ENCODE results near the gene NALCN.

The NALCN gene

DNA sequence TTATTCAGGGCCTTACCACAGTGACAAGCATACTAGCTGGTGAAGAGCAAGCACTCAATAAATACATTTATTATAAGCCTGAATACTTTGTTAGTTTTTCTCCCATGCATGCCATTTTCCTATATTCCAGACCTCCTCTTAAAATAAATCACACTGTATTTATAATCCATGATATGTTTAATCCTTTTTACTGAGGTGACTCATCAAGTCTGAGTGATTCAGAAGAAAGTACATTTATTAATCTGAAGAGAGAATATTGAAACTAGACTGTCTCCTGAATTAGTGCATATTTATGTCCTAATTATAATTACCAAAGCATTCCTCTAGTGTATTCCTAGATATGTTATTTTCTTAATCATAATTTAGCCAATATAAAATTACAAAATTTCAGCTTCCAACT is 323.3 kb downstream of the NALCN start:
- DNase-seq (ENCODE audit: insufficient read length) = no peak
- TF ChIP-seq TAF1 (IDR thresholded peaks at IDR 0.05; ENCODE audit: borderline replicate concordance, low read depth, low read length) = no peak
- no peak for TF ChIP-seq POLR2AphosphoS5 (IDR thresholded peaks at IDR 0.05; ENCODE audit: low read depth, low read length)
- TF ChIP-seq POLR2A (IDR thresholded peaks at IDR 0.05; ENCODE audit: low read depth, low read length) = no peak

DNA sequence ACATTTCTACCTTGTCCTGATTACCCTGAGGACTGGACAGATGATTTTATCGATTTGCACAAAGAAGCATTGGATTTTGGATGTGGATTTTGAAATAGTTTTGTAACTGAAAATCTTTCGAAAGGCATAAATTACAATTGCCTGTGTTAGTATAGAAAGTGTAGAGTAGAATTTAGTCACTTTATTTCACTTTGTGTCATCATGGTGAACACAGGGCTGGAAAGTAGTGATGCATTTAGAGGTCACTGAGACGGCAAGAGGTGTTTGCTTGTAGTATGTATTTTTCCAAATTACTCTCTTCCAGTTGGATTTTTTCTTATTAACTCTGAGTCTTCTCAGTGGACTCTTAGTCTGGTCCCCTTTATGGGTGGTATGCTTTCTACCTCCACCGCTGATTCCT is 326.0 kb downstream of the NALCN start:
- DNase-seq (ENCODE audit: insufficient read length) (no peak), FAIRE-seq (no peak)
- TF ChIP-seq TAF1 (IDR thresholded peaks at IDR 0.05; ENCODE audit: borderline replicate concordance, low read depth, low read length) (no peak), POLR2A (IDR thresholded peaks at IDR 0.05; ENCODE audit: low read depth, low read length) (no peak), POLR2AphosphoS5 (IDR thresholded peaks at IDR 0.05; ENCODE audit: low read depth, low read length) (no peak)

More for the DNA sequence above, 323.3 kb downstream of the NALCN start:
- no peak for FAIRE-seq

DNA sequence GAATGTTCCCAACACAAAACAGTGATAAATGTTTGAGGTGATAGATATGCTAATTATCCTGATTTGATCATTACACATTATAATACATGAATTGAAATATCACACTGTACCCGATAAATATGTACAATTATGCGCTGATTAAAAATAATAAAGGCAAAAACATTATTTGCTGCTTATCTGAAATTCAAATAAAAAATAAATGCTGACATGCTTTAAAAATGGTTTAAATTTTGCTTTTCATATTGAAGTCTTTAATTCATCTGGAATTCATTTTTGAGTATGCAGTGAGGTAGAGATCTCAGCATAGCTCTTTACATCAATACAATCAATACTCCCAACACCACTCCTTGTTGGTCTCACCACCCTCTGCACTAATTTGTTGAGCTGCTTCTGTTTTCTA is 330.8 kb downstream of the NALCN start:
- TF ChIP-seq TAF1 (IDR thresholded peaks at IDR 0.05; ENCODE audit: borderline replicate concordance, low read depth, low read length) (no peak), POLR2A (IDR thresholded peaks at IDR 0.05; ENCODE audit: low read depth, low read length) (no peak), POLR2AphosphoS5 (IDR thresholded peaks at IDR 0.05; ENCODE audit: low read depth, low read length) (no peak)
- FAIRE-seq (no peak), DNase-seq (ENCODE audit: insufficient read length) (no peak)

DNA sequence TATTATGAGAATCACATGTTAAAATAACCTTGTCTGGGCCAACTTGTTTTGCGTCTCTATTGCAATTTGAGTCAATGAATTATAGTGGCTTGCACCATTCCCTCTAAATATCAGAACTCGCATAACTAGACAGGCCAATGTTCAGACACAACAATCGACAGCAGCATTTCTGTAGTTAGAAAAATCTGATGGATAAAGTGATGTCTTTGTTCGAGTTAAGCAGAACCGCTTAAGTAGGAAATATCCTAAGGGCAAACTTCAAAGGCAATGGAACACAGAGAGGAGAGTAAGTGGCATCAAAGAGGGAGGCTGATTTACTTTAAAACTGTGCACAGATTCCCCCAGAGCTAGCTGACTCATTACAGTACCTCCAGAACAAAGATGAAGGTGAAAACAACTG is 333.9 kb downstream of the NALCN start:
- TF ChIP-seq TAF1 (IDR thresholded peaks at IDR 0.05; ENCODE audit: borderline replicate concordance, low read depth, low read length) (no peak), POLR2AphosphoS5 (IDR thresholded peaks at IDR 0.05; ENCODE audit: low read depth, low read length) (no peak), POLR2A (IDR thresholded peaks at IDR 0.05; ENCODE audit: low read depth, low read length) (no peak)
- FAIRE-seq (no peak), DNase-seq (ENCODE audit: insufficient read length) (no peak)

DNA sequence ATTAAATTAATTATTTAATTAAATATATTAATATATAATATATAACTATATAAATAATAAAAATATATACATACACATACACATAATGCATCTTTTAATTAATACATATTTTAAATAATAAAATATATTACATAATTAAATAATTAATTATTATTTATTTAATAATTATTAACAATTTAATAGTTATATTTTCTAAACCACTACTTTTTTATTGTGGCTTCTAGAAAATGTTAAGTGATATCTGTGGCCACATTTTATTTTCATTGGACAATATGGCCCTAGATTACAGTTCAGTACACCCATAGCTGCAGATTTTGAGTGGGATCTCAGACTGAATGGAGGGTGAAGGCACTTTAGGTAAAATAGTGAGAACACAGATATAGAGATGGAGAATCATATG is 335.7 kb downstream of the NALCN start:
- no peak for TF ChIP-seq POLR2A (IDR thresholded peaks at IDR 0.05; ENCODE audit: low read depth, low read length)
- TF ChIP-seq TAF1 (IDR thresholded peaks at IDR 0.05; ENCODE audit: borderline replicate concordance, low read depth, low read length) = no peak
- TF ChIP-seq POLR2AphosphoS5 (IDR thresholded peaks at IDR 0.05; ENCODE audit: low read depth, low read length) = no peak
- no peak for FAIRE-seq
- no peak for DNase-seq (ENCODE audit: insufficient read length)

DNA sequence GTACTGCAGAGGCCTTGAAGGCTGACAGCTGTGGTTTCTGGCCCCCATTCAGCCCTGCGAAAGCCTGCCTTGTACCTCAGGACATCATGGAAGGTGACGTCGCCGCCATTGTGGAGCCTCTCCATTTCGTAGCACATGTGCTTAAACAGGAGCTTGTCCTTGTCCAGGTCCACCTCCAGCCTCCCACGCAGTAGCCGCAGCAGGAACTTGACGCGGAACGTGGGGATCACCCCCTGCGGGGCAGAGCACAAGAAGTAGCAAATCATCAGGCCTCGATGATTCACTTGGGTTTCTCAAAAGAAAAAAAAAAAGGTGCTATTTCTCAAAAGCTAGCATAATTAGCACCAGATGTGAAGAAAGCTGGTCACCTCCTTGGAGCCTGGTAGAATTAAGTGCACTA is 351.0 kb downstream of the NALCN start:
- FAIRE-seq (no peak), DNase-seq (ENCODE audit: insufficient read length) (no peak)
- TF ChIP-seq POLR2A (IDR thresholded peaks at IDR 0.05; ENCODE audit: low read depth, low read length) = no peak
- no peak for TF ChIP-seq POLR2AphosphoS5 (IDR thresholded peaks at IDR 0.05; ENCODE audit: low read depth, low read length)
- TF ChIP-seq TAF1 (IDR thresholded peaks at IDR 0.05; ENCODE audit: borderline replicate concordance, low read depth, low read length) = no peak

DNA sequence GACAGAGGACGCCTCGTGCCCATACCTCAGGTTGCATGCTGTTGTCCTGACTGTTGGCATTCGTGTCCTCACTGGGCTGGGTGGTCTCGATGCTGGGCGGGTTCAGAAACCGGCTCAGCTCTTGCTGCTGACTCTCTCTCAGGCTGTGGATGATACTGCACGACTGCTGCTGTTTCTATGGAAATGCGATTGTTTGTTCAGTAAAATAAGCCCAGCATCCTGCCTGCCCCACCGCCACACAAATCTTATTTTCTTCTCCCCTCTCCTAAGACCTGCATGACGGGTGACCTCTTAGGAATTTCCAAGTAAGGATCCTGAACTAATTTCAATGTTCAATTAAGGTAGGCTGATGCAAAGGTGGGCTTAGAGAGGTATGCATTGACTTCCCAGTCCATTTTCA is 356.5 kb downstream of the NALCN start:
- FAIRE-seq = no peak

DNA sequence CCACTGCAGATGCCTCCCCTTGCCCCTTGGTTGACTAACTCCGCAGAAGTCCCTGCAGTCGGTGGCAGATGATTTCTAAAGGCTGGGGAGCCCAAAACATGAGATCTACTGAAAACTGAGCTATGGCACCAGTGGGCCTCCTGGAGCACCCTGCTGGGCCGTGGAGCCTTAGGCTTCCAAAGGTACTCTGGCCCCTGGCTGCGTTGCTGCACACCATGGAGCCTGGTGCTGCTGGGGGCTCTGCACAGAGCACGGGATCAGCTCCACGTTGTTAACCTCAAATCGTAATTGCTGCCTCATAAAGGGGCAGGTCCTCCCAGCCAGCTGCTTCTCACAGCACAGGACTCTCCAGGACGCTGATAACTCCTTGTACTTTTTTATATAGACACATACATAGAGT is 357.5 kb downstream of the NALCN start:
- TF ChIP-seq POLR2AphosphoS5 (IDR thresholded peaks at IDR 0.05; ENCODE audit: low read depth, low read length) = no peak
- no peak for TF ChIP-seq POLR2A (IDR thresholded peaks at IDR 0.05; ENCODE audit: low read depth, low read length)
- TF ChIP-seq TAF1 (IDR thresholded peaks at IDR 0.05; ENCODE audit: borderline replicate concordance, low read depth, low read length) = no peak
- no peak for FAIRE-seq
- no peak for DNase-seq (ENCODE audit: insufficient read length)

More for the DNA sequence above, 356.5 kb downstream of the NALCN start:
- DNase-seq (ENCODE audit: insufficient read length) = no peak
- TF ChIP-seq POLR2AphosphoS5 (IDR thresholded peaks at IDR 0.05; ENCODE audit: low read depth, low read length) (no peak), POLR2A (IDR thresholded peaks at IDR 0.05; ENCODE audit: low read depth, low read length) (no peak), TAF1 (IDR thresholded peaks at IDR 0.05; ENCODE audit: borderline replicate concordance, low read depth, low read length) (no peak)

DNA sequence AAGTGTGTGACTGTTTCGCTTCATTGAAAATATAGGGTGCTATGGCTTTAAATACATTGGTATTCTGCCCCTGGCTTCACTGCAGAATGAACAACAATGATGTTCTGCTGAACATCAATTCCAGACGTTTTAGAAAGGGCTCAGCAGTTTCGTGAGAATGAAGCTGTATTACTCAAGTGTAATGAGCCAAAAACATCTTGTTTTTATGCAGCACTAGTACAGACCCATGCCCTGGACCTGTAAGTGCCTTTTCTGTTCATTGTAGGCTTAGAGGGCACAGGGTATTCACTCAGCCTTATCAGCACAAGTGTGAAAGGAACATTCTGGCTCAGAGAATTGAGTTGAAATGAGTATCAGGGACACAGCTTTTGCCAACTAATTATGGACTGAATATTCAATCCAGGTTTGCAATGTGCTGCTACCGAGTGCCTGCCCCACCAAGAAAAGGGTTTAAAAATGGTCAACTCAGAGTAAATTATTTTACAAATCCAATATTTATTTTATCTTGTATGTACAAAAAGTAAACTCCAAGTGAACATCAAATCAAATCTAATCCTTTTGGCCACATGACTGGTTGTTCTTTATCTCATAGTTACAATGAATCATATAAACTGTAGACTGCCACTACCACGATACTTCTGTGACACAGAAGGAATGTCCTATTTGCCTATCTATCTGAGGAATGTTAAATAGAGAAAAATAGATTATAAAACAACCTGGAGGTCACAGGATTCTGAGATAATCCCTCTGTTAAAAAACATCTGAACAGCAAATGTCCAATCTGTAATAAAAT is 362.8 kb downstream of the NALCN start:
- TF ChIP-seq POLR2A (IDR thresholded peaks at IDR 0.05; ENCODE audit: low read depth, low read length) = no peak
- TF ChIP-seq POLR2AphosphoS5 (IDR thresholded peaks at IDR 0.05; ENCODE audit: low read depth, low read length) = no peak
- TF ChIP-seq TAF1 (IDR thresholded peaks at IDR 0.05; ENCODE audit: borderline replicate concordance, low read depth, low read length) = no peak
- no peak for FAIRE-seq

DNA sequence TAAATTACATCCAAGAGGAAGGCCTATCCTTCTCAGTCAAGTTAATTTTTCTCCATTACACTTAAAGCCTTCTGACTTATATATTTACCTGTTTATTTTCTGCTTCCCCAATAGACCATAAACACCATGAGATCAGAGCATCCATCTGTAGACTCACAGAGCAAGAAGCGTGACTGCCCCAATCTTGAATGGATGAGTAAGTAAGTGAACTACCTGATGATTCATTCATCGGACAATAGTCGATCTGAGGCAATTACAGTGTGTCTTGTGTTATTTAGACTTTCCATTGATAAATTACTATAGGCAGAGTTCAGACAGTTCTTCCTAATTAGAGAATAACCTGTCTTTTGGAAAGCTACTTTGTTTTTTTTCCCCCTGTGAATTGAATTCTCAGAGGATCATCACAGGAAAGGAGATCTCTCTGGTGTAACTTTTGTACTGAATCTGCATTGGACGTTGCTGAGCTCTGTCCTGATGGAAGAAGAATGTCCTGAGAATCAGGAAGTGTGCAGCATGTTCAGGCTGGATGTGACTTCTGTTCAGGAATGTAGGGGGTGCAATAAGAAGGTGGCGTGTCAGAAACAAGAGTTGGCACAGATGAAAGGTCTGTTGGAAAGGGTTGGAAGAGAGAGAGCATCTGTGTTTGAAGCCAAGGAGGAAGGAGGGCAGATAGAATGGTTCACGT is 367.0 kb downstream of the NALCN start:
- TF ChIP-seq TAF1 (IDR thresholded peaks at IDR 0.05; ENCODE audit: borderline replicate concordance, low read depth, low read length) = no peak
- no peak for TF ChIP-seq POLR2AphosphoS5 (IDR thresholded peaks at IDR 0.05; ENCODE audit: low read depth, low read length)
- TF ChIP-seq POLR2A (IDR thresholded peaks at IDR 0.05; ENCODE audit: low read depth, low read length) = no peak
- no peak for DNase-seq (ENCODE audit: insufficient read length)
- no peak for FAIRE-seq

More for the DNA sequence above, 362.8 kb downstream of the NALCN start:
- no peak for DNase-seq (ENCODE audit: insufficient read length)

DNA sequence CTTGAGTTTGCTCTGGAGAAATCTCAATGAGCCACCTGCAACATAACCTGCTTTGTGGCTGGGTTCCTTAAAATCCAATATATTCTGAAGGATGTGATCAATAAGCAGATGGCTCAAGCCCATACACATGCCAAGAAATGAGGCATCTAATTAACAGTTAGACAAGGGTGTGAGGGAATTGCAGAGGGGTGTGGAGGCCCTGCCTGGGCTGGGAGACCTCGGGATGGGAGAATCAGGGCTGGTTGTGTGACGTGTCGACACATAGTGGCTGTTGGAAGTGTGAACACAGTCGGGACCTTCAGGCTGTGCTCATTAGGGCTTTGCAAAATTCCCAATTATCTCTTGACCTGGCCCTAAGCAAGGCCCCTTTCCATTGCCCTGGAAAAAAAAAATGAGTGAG is 379.8 kb downstream of the NALCN start:
- FAIRE-seq = no peak
- no peak for TF ChIP-seq POLR2AphosphoS5 (IDR thresholded peaks at IDR 0.05; ENCODE audit: low read depth, low read length)
- TF ChIP-seq TAF1 (IDR thresholded peaks at IDR 0.05; ENCODE audit: borderline replicate concordance, low read depth, low read length) = no peak
- no peak for TF ChIP-seq POLR2A (IDR thresholded peaks at IDR 0.05; ENCODE audit: low read depth, low read length)
- no peak for DNase-seq (ENCODE audit: insufficient read length)
